HG02763 (cell line): ENCODE data around the gene RER1.

Source experiments
- ATAC-seq: cut with Tn5 transposase; IDR thresholded peaks from one replicate; pipeline ENCODE4 v1.9.1; 2021; ENCODE audit warnings: mild to moderate bottlenecking, moderate library complexity; ENCODE audit not compliant: unreplicated experiment

RER1 gene

DNA sequence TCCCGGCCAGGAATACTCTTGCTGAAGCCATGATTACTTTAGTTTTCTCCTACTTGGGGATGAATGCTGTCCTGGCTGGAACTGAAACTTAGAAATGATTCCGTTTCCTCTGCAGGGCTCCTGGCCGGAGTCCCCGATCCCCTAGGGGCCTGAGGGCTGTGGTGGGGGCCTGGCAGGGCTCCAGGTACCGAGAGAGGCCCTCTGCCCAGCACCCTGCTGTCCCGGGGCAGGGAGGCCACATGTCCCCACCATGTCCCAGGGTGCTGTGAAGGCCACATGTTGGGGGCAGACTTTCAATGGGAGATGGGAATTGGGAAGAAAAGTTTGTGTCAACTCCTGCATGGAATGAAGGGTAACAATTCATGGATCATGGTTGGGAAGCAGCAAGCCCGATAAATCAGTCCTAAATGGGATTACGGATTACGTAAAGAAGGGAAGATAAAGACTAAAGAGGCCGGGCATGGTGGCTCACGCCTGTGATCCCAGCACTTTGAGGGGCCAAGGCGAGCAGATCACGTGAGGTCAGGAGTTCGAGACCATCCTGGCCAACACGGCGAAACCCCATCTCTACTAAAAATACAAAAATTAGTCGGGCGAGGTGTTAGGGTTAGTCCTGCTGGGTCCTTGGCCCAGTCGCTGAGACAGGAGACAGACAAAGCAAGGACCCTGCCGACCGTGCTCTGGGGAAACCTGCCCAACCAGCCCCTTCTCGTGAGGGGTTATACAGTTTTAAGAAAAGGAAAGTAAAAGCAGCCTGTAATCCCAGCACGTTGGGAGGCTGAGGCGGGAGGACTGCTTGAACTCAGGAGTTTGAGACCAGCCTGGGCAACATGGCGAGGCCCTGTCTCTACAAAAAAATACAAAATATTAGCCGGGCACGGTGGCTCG, 37.8 kb upstream of the RER1 start:
- ATAC-seq = no peak

DNA sequence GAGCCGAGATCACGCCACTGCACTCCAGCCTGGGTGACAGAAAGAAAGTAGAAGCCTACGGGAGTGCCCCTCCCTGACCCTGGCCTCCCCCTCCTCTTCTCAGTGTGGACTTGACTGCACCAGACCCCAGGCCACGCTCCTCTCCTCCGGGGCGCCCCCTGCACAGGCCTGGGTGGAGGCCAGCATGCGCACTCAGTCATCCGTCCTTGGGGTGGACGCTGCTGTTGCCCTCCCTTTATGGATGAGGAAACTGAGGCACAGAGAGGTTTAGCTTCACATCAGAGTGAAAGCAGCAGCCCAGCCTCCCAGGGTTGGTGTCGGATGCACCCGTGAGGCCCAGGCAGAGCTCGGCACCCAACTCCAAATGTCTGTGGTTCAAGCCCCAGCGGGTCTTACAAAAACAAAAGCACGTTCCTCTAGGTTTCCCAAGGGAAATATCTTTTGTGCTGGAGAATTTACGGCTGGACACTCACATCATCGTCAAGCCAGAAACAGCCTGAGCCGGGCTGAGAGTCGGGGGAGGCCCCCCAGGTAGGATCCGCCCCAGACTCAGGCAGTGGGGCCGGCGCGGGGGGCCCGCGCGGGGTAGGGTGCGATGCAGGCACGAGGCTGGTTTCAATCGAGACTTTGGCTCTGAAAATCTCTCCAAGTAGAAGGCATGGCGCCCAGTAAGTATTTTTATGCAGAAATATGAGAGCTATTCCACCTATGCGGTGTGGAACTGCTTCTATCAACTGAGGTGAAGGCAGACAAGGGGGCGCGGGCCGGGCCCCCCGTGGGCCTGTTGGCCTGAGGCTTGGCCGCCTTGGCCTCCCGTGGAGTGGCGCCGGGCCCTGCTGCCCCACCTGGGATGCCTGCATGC, 36.9 kb upstream of the RER1 start:
- ATAC-seq = no peak

DNA sequence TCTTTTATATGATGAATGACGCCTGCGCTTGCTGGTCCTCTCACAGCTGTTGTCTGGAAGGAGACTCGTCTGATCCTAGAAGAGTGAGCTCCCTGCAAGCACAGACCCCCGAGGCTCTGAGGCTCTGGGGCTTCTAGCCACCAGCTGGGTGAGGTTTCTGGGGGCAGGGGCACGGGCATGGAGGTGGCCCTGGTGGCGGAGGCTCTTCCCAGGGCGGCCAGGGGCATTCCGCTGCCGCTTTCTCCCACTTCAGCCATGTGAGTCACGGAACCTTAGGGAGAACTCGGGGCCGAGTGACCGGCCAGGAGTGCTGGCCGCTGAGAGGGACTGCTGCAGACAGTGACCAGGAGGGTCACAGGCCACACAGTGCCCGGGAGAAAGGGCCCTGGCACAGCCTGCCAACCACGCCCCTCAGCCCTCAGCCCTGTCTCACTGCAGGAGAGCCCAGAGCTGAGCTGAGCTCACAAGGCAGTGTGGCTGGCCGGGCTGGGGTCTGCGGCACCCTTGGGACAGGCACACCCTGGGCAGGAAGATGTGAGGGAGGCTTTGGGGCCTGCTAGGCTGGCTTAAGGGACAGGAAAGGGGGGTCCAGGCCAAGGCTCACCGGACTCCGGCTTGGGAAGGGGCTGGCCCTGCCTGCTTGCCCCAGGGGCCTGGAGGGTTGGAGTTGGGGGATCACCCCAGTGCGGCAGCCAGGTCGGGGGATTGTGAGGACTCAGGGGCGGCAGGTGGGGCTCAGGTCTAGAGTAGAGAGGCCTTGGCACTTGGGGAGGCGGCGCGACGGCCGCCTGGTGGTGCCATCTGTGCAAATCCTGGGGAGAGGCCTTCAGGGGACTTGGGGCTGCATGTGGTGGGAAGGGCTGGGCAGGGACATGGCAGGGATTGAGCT, 36.0 kb upstream of the RER1 start:
- no peak for ATAC-seq

DNA sequence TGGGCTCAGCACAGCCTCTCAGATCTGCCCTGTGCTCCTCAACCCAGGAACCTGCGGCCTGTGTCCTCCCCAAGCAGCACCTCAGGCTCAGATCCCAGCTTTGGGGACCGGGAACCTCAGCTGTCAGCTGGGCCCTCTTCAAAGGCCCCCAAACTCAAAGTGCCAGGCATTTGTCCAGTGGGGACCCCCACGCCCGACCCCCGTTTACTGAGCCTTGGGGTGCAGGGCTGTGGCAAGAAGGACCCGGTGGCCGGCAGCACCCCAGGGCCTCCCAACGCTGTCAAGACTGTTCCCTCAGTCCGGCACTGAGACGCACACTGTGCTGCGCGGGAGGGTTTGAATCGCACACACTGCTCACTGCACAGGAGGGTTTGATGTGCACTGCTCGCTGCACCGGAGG, 35.2 kb upstream of the RER1 start:
- no peak for ATAC-seq

DNA sequence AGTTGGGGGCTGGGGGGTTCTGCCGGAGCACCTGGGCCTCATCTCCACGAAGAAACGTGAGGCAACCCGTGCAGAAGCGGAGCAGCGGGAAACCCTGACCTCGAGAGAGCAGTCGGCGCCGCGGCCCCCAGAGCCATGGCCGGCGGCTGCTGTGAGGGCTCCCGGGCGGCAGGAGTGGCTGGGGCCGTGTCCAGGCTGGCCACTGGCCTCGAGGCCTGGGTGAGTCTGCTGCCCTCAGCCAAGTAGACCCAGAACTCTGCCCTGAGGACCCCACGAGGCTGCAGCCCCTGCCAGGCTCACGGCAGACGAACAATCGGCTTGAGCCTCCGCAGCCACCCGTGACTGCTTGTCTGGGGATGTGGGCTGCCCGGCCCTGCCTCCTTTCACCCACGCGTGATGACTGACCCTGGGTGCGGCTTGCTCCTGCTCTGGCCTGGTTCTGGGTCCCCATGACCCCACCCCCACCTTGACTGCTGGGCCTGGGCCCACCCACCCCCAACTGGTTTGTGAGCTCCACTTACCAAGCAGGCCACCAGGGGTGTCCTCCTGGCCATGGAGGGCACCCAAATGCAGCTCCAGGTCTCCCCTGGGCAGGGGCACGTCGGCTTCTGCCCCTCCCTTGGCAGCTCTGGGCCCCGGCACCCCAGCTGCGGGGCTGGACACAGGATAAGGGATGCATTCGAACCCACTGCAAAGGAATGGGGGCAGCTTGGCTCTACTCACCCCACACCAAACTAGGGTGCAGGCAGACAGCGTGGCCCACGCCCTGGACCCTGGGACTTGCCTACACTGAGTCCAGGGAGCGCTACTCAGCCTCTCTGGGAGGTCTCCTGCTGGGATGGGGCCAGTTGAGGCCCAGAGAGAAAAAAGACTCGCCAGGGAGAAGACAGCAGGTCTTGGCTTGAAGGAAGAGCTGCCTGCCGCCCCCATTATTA, 34.5 kb upstream of the RER1 start:
- no peak for ATAC-seq

DNA sequence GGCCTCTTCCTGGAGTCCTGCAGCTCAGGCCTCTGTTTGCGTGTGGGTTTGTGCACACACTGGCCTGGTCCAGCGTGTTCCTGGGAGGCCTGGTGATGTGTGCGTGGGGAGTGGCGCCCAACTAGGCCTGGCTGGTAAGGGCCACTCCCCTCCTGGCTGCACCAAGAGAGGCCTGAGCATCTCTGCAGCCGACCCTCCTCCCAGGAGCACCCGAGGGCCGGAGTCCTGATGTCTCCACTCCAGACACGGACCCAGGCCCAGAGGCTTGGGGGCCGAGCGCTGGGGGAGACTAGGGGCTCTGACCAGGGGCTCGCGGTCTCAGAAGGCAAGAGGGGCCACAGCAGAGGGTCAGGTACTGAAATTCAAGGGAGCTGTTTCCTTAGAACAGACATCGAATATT, 33.6 kb upstream of the RER1 start:
- no peak for ATAC-seq

DNA sequence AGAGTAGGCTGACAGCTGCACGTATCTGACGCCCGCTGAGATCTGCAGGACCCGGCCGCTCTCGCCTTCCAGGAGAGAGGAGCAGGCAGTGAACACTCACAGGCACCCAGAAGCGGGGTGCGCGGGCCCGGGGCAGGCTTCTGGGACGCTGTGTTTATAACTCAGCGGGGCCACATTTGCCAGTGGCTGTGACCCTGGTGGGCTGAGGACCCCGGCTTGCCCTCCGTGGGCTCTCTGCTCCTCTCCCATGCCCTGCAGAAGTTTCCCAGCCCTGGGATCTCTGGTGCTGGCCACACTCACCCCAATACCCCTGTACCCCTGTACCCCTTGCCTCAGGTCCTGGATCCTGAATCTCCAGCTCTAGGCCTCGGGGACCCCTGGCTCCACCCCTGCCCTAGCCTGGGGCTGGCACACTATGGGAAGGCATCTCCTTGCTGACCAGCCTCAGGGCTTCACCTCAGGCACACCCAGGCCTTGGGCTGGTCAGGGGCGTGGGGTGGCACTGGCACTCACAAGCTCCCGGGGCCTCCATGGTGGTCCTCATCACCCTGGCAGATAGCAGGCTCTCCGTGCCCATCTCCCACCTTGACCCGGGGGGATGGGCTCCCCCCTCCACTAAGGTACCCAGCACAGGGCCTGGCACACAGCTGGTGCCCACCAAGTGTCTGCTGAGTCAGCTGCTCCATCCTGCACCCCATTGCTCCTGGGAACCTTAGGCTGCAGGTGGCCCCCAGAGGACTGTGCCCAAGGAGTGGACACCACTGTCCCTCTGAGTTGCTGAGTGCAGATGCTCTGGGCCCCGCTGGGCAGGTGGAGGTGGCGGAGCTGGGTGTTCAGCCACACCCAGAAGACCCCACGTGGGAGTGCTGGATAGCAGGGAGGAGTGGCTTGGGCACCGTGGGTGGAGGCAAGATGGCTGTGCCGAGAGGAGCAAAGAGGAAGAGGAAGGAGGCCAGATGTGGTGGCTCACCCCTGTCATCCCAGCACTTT, 32.7 kb upstream of the RER1 start:
- ATAC-seq = no peak

DNA sequence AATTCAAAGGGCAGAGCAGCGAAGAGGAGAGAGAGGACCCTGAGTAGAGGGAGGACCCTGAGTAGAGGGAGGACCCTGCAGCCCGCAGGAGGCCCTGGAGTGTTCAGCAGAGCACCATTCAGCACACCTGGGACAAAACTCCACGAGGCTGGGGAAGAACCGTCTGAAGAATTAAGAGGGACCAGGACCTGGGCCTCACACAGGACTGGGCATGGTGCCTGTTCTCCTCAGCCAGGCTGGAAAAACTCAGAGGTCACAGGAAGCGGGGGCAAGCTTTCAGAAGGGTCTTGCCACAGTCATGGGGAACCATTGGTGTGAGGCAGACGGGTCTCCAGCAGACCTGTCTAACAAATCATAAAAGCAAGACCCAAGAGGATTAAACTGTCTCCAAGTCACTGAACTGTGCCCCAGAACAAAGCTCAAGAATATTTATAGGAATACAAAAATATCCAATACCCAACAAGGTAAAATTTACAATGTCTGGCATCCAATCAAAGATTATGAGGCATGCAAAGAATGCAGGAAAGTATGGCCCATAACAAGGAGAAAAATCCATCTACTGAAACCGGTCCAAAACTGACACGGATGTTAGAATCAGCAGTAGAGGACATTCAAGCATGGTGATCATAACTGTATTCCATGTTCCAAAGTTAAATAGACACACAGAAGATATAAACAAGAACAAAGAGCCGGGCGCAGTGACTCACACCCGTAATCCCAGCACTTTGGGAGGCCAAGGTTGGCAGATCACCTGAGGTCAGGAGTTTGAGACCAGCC, 30.9 kb upstream of the RER1 start:
- ATAC-seq = no peak

DNA sequence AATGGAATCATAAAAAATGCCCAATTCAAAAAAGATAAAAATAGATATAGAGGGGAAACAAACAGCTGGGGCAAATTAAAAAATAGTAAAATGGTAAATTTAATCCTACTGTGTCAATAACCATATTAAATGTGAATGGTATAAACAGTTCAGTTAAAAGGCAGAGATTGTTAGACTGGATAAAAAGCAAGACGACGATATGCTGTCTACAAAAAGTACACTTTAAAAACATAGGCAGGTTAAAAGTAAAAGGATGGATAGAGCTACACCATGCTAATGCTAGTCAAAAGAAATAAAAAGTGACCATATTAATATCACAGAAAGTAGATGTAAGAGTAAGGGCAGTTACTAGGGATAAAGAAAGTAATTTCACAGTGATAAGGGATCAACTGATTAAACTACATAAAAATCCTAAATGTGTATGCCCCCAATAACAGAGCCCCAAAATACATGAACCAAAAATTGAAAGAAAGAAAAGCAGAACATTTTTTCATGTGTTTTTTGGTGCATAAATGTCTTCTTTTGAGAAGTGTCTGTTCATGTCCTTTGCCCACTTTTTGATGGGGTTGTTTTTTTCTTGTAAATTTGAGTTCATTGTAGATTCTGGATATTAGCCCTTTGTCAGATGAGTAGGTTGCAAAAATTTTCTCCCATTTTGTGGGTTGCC, 27.7 kb upstream of the RER1 start:
- ATAC-seq = no peak

DNA sequence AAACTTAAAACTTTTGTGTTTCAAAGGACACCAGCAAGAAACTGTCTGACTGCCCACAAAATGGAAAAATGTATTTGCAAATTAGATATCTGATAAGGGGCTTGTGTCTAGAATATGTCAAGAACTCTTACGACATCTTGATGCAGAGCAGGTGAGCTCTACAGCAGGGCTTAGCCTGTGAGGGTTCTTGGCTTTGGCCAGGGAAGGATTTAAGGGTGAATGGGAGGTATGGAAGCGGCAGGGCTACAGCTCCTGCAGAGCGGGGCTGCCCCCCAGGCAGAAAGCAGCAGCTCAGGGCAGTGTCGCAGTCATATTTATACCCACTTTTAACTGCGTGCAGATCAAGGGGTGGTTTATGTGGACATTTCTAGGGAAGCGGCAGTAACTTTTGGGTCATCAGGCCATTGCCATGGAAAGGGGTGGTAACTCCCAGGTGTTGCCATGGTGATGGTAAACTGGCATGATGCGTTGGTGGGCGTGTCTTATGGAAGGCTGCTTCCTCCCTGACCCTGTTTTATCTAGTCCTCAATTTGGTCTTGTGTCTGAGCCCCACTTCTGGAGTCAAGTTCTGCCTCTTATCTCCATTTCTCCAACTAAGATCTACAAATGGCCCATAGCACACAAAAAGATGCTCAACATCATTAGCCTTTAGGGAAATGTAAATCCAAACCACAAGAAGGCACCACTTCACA, 23.4 kb upstream of the RER1 start:
- no peak for ATAC-seq

DNA sequence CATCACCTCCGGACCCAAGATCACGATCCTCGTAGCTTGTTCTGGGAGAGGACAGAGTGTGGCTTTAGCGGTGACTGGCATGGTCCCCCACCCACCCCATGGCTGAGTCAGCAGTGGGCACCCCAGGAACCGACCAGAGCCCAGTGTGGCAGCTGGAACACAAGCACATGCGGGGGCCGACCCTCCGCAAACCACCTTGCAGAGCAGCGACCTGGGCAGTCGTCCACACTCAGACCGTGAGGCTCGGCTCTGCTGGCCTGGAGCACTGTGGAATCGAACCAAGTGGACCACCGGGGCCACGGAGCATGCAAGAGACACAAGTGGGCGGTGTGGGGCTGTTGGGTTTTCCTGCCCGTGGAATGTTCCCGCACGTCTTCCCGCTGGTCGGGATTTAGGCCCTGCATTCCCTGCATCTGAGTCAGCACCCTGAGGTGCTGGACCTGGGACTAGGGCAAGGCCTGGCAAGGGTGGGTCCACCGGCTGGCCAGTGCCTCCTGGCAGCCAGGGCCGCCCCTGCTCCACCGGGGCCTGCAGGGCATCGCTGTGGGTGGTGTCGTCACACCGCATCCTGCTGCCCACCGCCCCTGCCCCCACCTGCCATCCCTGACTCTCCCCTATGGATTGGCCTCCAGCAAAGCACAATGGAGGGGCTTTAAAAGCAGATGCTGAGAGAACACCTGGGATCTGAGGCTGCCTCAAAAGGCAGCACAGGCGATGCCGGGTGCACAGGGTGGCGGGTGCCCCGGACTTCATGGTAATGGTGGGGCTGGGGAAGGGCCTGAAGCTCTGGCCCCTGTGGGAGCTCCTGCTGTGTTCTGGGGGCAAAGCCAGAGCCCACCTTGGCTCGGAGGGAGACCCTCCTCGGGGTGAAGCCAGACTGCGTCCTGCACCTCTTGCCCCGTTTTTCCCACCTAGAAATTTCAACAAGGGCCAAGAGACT, 18.8 kb upstream of the RER1 start:
- no peak for ATAC-seq

DNA sequence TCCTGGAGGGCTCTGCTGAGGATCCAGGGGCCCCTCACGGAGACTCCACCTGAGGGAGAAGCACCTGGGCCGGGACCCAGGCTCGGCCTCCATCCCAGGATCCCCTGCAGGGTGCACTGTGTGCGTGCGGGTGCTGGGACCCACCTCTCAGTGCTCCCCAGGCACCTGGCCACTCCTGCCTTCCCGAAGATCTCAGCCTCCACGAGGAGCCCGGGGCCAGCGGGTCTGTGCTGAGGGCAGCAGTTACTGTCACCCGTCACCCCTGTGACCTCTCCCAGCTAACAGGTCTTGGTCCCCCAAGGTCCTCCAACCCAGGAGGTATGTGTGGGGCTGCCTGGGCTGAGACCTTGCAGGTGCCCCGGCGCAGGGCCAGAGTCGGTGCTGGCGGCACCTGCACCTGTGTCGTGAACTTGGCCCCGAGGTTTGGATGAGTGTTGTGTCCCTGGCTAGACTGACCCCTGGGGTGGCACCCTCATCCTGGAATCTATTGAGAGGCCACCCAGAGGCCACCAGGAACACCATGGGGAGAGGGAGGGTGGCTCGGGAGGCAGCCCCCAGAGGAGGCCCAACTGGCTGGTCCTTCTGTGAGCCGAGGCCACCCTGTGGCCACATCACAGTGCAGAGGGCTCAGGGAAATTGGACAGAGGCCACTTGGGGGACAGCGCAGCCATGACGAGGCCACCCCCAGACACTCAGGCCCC, 17.9 kb upstream of the RER1 start:
- ATAC-seq = no peak

DNA sequence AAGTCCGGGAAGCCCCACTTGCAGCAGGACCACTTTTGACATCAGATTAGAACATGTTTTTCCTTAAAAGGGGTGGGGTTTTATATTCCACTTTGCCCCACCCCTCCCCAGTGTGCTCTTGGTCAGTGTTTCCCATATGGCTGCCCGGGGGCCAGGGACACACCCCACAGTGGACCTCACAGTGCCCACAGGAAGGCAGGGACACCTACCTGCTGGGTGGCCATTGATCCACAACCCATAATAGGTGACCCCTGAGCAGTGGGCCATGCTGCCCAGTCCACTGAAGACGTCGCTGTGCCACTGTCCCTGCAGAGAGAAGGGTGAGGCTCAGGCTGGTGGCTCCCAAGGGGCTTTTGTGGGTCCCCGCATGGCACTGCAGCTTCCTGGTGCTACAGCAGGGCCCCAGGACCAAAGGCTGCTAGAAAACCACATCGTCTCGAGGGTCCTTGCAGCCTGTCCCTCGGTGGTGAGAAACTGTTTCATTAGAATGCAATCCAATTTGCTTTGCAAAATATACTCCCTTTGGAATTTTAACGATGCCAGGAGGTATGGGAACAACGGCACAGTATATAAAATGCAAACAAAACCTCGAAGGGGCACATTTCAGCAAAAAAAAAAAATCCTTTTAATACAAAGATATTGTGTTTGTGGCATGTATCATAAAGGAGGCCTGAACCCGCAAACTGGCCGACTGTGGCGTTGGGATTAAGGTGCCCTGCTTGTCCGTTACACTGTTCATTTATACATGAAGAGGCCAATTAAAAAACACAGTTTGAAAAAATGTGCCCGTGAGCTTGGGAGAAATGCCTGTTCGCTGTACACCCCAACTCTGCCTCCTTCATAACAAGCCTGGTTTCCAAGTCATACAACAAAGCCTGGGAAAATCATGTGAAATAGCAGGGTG, 17.1 kb upstream of the RER1 start:
- ATAC-seq = no peak

DNA sequence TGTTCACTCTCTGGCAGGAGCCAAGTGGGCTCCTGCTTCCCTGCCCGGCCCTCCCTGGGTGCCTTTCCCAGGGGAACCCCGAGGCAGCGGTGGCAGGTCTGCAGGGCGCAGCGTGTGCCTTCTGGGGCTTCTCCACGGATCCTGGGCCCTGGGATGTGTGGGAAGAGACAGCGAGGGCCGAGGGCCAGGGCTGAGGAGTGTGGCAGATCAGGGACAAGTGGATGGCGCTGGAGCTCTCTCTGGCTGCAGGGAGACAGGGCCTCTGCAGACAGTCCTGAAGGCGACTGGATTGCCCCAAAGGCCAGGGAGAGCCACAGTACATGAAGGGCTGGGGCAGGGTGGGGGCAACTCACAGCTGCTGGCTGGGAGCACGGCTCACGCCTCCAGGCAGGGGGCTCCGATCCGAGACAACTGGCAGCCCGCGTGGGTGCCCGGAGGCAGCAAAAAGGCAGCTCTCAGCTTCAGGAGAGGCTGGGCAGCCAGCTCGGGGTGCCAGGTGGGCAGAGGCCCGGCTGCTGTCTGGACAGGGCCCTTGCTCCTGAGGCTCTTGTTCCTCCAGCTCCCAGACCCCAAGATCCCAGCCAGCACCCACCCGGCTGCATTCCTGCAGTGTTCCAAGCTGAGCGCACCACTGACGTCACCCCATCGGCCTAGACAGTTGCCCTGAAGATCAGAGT, 16.3 kb upstream of the RER1 start:
- no peak for ATAC-seq
